OCI-LY3 (cell line): ENCODE data around the gene SMIM30.

ENCODE experiments used
- H2AFZ ChIP-seq: fragments of 200-600, 300-600 bp; shearing (Covaris generic); 2 replicates; pipeline ENCODE4 v1.6.0; 2014; ENCODE audit warnings: antibody characterized with exemption, low read depth, low read length
- H3K27ac ChIP-seq: fragments of 200-600, 300-600 bp; sonication (generic); 2 replicates; pipeline ENCODE4 v1.5.1; 2014; ENCODE audit warnings: mild to moderate bottlenecking, low read length, moderate library complexity, mixed read lengths
- H3K27me3 ChIP-seq: fragments of 200-600, 300-600 bp; sonication (generic); 2 replicates; pipeline ENCODE4 v1.6.1; 2014; ENCODE audit warnings: low read depth, low read length, mixed read lengths
- H3K36me3 ChIP-seq: fragments of 200-600, 300-600 bp; sonication (generic); replicated peaks from 2 replicates; pipeline ENCODE3; 2014; ENCODE audit warnings: low read depth, low read length, mixed read lengths
- H3K4me1 ChIP-seq: fragments of 300-600, 200-600 bp; sonication (generic); 2 replicates; pipeline ENCODE4 v1.6.1; 2014; ENCODE audit warnings: low read length, mixed read lengths
- H3K4me2 ChIP-seq: fragments of 200-600, 300-600 bp; sonication (generic); 2 replicates; pipeline ENCODE4 v1.6.1; 2014; ENCODE audit warnings: low read length, mixed read lengths
- H3K4me3 ChIP-seq: fragments of 300-600, 200-600 bp; sonication (generic); 2 replicates; pipeline ENCODE4 v1.5.1; 2014; ENCODE audit warnings: antibody characterized with exemption, mild to moderate bottlenecking, low read length, moderate library complexity
- H3K79me2 ChIP-seq: fragments of 300-600, 200-600 bp; shearing (Covaris generic); 2 replicates; pipeline ENCODE4 v1.6.1; 2014; ENCODE audit warnings: mild to moderate bottlenecking, low read length, mixed read lengths
- H3K9ac ChIP-seq: fragments of 300-600, 200-600 bp; shearing (Covaris generic); 2 replicates; pipeline ENCODE4 v1.6.0; 2014; ENCODE audit warnings: mild to moderate bottlenecking, low read length, moderate library complexity
- H3K9me3 ChIP-seq: fragments of 200-600, 300-600 bp; shearing (Covaris generic); 2 replicates; pipeline ENCODE4 v1.6.1; 2014; ENCODE audit warnings: low read length, mixed read lengths; ENCODE audit not compliant: insufficient read depth
- H4K20me1 ChIP-seq: fragments of 200-600, 300-600 bp; sonication (generic); 2 replicates; pipeline ENCODE4 v1.6.1; 2016; ENCODE audit warnings: low read length, mixed read lengths; ENCODE audit not compliant: insufficient read depth
- CTCF ChIP-seq: fragments of 200-600, 300-600 bp; sonication (generic); IDR thresholded peaks from 2 replicates; pipeline ENCODE4 v1.5.1; 2014; ENCODE audit warnings: antibody characterized with exemption, low read length, low read depth
- EZH2phosphoT487 ChIP-seq: fragments of 200-600 bp; shearing (Covaris generic); IDR thresholded peaks from 2 replicates; pipeline ENCODE4 v1.6.1; 2018; ENCODE audit warnings: antibody characterized with exemption, mixed run types, low read depth

The SMIM30 gene

GRCh38 chr7:113113912-113114311 is 4.4 kb downstream of the SMIM30 start:
- peaks cover 4% of the 10 kb centered on the region; the same call in 1 of the 2 replicates for H3K79me2 ChIP-seq
- peak; percentile 53 for TF ChIP-seq CTCF
- TF ChIP-seq EZH2phosphoT487, result no peak
- no peak overlapping the region for H2AFZ ChIP-seq
- no peaks in the 10 kb centered on the region for H4K20me1 ChIP-seq
- H3K27me3 ChIP-seq, result no peaks in the 10 kb centered on the region
- H3K27ac ChIP-seq, result no peak overlapping the region
- no peak overlapping the region for H3K9ac ChIP-seq
- H3K4me2 ChIP-seq, result no peak overlapping the region
- no peak overlapping the region for H3K4me3 ChIP-seq
- H3K36me3 ChIP-seq, result peaks cover 5% of the 10 kb centered on the region
- no peaks in the 10 kb centered on the region for H3K9me3 ChIP-seq
- H3K4me1 ChIP-seq, result peaks cover 8% of the 10 kb centered on the region

GRCh38 chr7:113109718-113110117 is 8.6 kb downstream of the SMIM30 start:
- Histone ChIP-seq H3K36me3 (no peaks in the 10 kb centered on the region), H3K9me3 (no peaks in the 10 kb centered on the region), H4K20me1 (no peaks in the 10 kb centered on the region), H3K4me1 (peaks cover 3% of the 10 kb centered on the region; the same call in 1 of the 2 replicates), H3K79me2 (no peaks in the 10 kb centered on the region), H3K9ac (no peak overlapping the region), H3K4me2 (no peak overlapping the region), H3K27me3 (no peaks in the 10 kb centered on the region), H3K27ac (no peak overlapping the region), H2AFZ (no peak overlapping the region), H3K4me3 (no peak overlapping the region)
- TF ChIP-seq CTCF, result no peak
- TF ChIP-seq EZH2phosphoT487, result no peak

GRCh38 chr7:113100121-113100603 is 18.2 kb downstream of the SMIM30 start:
- Histone ChIP-seq H3K4me3 (no peak overlapping the region), H3K27me3 (no peaks in the 10 kb centered on the region), H3K36me3 (no peaks in the 10 kb centered on the region), H3K4me1 (no peaks in the 10 kb centered on the region), H3K4me2 (no peak overlapping the region), H3K9me3 (no peaks in the 10 kb centered on the region), H3K9ac (no peak overlapping the region), H3K79me2 (no peaks in the 10 kb centered on the region), H3K27ac (no peak overlapping the region), H4K20me1 (no peaks in the 10 kb centered on the region), H2AFZ (no peak overlapping the region)
- no peak for TF ChIP-seq EZH2phosphoT487
- no peak for TF ChIP-seq CTCF

- no peak overlapping the region for H3K9ac ChIP-seq
- H3K4me3 ChIP-seq, result no peak overlapping the region
- no peaks in the 10 kb centered on the region for H3K27me3 ChIP-seq
- H3K4me2 ChIP-seq, result no peak overlapping the region
- H3K9me3 ChIP-seq, result no peaks in the 10 kb centered on the region
- no peak for TF ChIP-seq CTCF
- no peak overlapping the region for H3K27ac ChIP-seq
- H3K36me3 ChIP-seq, result no peaks in the 10 kb centered on the region
- no peaks in the 10 kb centered on the region for H4K20me1 ChIP-seq
- H3K4me1 ChIP-seq, result no peaks in the 10 kb centered on the region
- H2AFZ ChIP-seq, result no peak overlapping the region
- no peaks in the 10 kb centered on the region for H3K79me2 ChIP-seq
Measured at GRCh38 chr7:113099284-113099919, 19.0 kb downstream of the SMIM30 start.
